ENCODE measurements around the gene STRADB.

DNA sequence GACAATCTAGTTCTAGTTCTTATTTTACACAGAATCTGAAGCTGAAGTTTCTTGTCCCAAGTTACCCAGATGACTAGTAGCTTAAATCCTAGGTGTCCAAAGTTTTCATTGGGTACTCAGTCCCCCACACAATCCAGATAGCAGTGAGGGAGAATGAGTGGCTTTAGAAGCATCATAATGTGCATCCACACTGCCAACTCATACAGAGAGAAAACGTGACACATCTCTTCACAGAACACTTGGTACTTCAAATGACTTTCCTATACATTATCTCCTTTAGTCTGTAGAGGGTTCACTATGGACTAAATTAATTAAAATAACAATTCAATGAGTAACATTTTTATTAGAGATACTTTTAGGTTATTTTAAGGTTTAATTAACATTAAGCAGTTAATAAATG lies 45.2 kb downstream of the STRADB start:
- TF ChIP-seq, protein P1, sequence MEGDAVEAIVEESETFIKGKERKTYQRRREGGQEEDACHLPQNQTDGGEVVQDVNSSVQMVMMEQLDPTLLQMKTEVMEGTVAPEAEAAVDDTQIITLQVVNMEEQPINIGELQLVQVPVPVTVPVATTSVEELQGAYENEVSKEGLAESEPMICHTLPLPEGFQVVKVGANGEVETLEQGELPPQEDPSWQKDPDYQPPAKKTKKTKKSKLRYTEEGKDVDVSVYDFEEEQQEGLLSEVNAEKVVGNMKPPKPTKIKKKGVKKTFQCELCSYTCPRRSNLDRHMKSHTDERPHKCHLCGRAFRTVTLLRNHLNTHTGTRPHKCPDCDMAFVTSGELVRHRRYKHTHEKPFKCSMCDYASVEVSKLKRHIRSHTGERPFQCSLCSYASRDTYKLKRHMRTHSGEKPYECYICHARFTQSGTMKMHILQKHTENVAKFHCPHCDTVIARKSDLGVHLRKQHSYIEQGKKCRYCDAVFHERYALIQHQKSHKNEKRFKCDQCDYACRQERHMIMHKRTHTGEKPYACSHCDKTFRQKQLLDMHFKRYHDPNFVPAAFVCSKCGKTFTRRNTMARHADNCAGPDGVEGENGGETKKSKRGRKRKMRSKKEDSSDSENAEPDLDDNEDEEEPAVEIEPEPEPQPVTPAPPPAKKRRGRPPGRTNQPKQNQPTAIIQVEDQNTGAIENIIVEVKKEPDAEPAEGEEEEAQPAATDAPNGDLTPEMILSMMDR (IDR thresholded peaks at IDR 0.05) = no peak
- no peak for TF ChIP-seq POLR2A (IDR thresholded peaks at IDR 0.05)

Data from thyroid gland (tissue), 4 donors.